H1 (cell line): ENCODE measurements around the gene TMEM156. TPM values are rescaled to one million over a fixed set of nuclear protein-coding genes. Genes with fewer than 3 reads are reported as not detected.

Experiments
- CTCF ChIA-PET: fragments of 300-600 bp; sonication (Branson Sonifier 250); formaldehyde crosslinking; loops from one replicate; lab custom pipeline; 2021; ENCODE audit not compliant: partially characterized antibody; lab: Charles Lee
- POLR2A ChIA-PET: fragments of 300-600 bp; sonication (Branson Sonifier 250); formaldehyde crosslinking; loops from one replicate; lab custom pipeline; 2021; ENCODE audit warnings: inconsistent platforms; ENCODE audit not compliant: partially characterized antibody; lab: Charles Lee
- DNase-seq, 2 experiments: peaks; one replicate each; pipeline versions ENCODE4 v3.0.0 to v3.0.0-alpha.2; 2010 to 2022; ENCODE audit warnings: low spot score in 2 of 2, low read depth in 1 of 2, mixed read lengths in 1 of 2
- FAIRE-seq: peaks from 2 replicates; lab custom pipeline; 2011; peaks lifted over from hg19 to GRCh38; lab: Jason Lieb, UNC
- H2AFZ ChIP-seq: 2 replicates; pipeline ENCODE4 v1.8.1; 2012; ENCODE audit warnings: low read length, inconsistent platforms
- H2AK5ac ChIP-seq: 2 replicates; pipeline ENCODE4 v1.6.1; 2013; ENCODE audit warnings: low read depth, low read length
- H2BK120ac ChIP-seq: replicated peaks from 2 replicates; pipeline ENCODE3; 2013; ENCODE audit warnings: low read depth, low read length, inconsistent platforms
- H2BK12ac ChIP-seq: 2 replicates; pipeline ENCODE4 v1.6.1; 2013; ENCODE audit warnings: low read depth, low read length
- H2BK15ac ChIP-seq: 2 replicates; pipeline ENCODE4 v1.6.1; 2013; ENCODE audit warnings: low read length
- H2BK20ac ChIP-seq: 2 replicates; pipeline ENCODE4 v1.6.1; 2013; ENCODE audit warnings: low read length
- H2BK5ac ChIP-seq: 2 replicates; pipeline ENCODE4 v1.6.1; 2013; ENCODE audit warnings: low read depth, low read length
- H3K14ac ChIP-seq: 2 replicates; pipeline ENCODE4 v1.6.1; 2013; ENCODE audit warnings: inconsistent platforms; ENCODE audit not compliant: insufficient read length
- H3K18ac ChIP-seq: 2 replicates; pipeline ENCODE4 v1.6.1; 2013; ENCODE audit warnings: low read length; ENCODE audit errors: extremely low read depth
- H3K23ac ChIP-seq: 2 replicates; pipeline ENCODE4 v1.6.1; 2013; ENCODE audit warnings: inconsistent platforms; ENCODE audit not compliant: insufficient read length
- H3K23me2 ChIP-seq: 2 replicates; pipeline ENCODE4 v1.6.1; 2013; ENCODE audit warnings: low read depth, low read length
- H3K27ac ChIP-seq: 2 replicates; pipeline ENCODE4 v1.6.1; 2011; ENCODE audit warnings: low read depth, low read length, inconsistent platforms
- H3K27me3 ChIP-seq, 4 experiments: replicated peaks in 1 of 4; 1 replicate in 1 of 4; 2 replicates in 3 of 4; pipeline versions ENCODE4 v1.6.1 to v1.8.1; 2011 to 2013; ENCODE audit warnings: low read length in 3 of 4, mild to moderate bottlenecking in 3 of 4, inconsistent platforms in 2 of 4, mixed read lengths in 2 of 4, moderate library complexity in 1 of 4; ENCODE audit not compliant: control insufficient read depth in 3 of 4, insufficient read depth in 3 of 4; ENCODE audit errors: extremely low read depth in 1 of 4
- H3K36me3 ChIP-seq, 4 experiments: 2 replicates each; pipeline versions ENCODE4 v1.6.1 to v1.8.1; 2011 to 2013; ENCODE audit warnings: mild to moderate bottlenecking in 4 of 4, low read length in 3 of 4, moderate library complexity in 2 of 4, control low read depth in 1 of 4, inconsistent platforms in 1 of 4; ENCODE audit not compliant: insufficient read depth in 4 of 4, control insufficient read depth in 2 of 4
- H3K4ac ChIP-seq: replicated peaks from 2 replicates; pipeline ENCODE3; 2013; ENCODE audit warnings: low read length, low read depth, mixed read lengths, inconsistent platforms; ENCODE audit not compliant: insufficient read length
- H3K4me1 ChIP-seq, 4 experiments: replicated peaks in 1 of 4; 1 replicate in 1 of 4; 2 replicates in 3 of 4; pipeline versions ENCODE4 v1.6.1 to v1.8.1; 2011 to 2013; ENCODE audit warnings: low read length in 3 of 4, inconsistent platforms in 2 of 4, mixed read lengths in 1 of 4; ENCODE audit not compliant: insufficient read depth in 4 of 4, control insufficient read depth in 3 of 4
- H3K4me2 ChIP-seq, 2 experiments: 2 replicates each; pipeline versions ENCODE4 v1.6.1 to v1.8.1; 2011 to 2013; ENCODE audit warnings: low read depth in 2 of 2, low read length in 2 of 2, control low read depth in 1 of 2, inconsistent platforms in 1 of 2, mild to moderate bottlenecking in 1 of 2; ENCODE audit not compliant: insufficient read depth in 1 of 2
- H3K4me3 ChIP-seq, 4 experiments: fragments of 200-600, 300-600 bp in 1 of 4; sonication (generic), shearing (Covaris generic), sonication (Bioruptor Twin) in 1 of 4; 2 replicates each; pipeline versions ENCODE4 v1.5.1 to v1.8.1; 2011 to 2016; ENCODE audit warnings: low read length in 4 of 4, low read depth in 3 of 4, control low read depth in 2 of 4, inconsistent platforms in 2 of 4, mild to moderate bottlenecking in 2 of 4, mixed read lengths in 1 of 4, moderate library complexity in 1 of 4; ENCODE audit not compliant: insufficient read depth in 2 of 4; ENCODE audit errors: extremely low read depth in 1 of 4
- H3K56ac ChIP-seq: replicated peaks from 2 replicates; pipeline ENCODE3; 2013; ENCODE audit warnings: low read depth, mild to moderate bottlenecking, mixed read lengths, low read length, inconsistent platforms; ENCODE audit not compliant: insufficient read length
- H3K79me1 ChIP-seq: 2 replicates; pipeline ENCODE4 v1.6.1; 2013; ENCODE audit warnings: low read depth, low read length, control low read depth
- H3K79me2 ChIP-seq, 2 experiments: 2 replicates each; pipeline versions ENCODE4 v1.6.1 to v1.8.1; 2012 to 2013; ENCODE audit warnings: low read length in 2 of 2, mild to moderate bottlenecking in 2 of 2, inconsistent platforms in 1 of 2; ENCODE audit not compliant: insufficient read depth in 2 of 2, control insufficient read depth in 1 of 2
- H3K9ac ChIP-seq, 4 experiments: replicated peaks in 1 of 4; 1 replicate in 1 of 4; 2 replicates in 3 of 4; pipeline versions ENCODE4 v1.6.1 to v1.8.1; 2011 to 2013; ENCODE audit warnings: low read depth in 3 of 4, low read length in 3 of 4, control low read depth in 2 of 4, mild to moderate bottlenecking in 2 of 4, moderate library complexity in 2 of 4, inconsistent platforms in 1 of 4; ENCODE audit errors: extremely low read depth in 1 of 4
- H3K9me3 ChIP-seq, 2 experiments: 2 replicates each; pipeline versions ENCODE4 v1.6.1 to v1.8.1; 2012 to 2013; ENCODE audit warnings: mild to moderate bottlenecking in 2 of 2, moderate library complexity in 2 of 2, control low read depth in 1 of 2, inconsistent platforms in 1 of 2, low read depth in 1 of 2, low read length in 1 of 2, mixed read lengths in 1 of 2; ENCODE audit not compliant: insufficient read depth in 2 of 2
- H4K20me1 ChIP-seq, 2 experiments: replicated peaks in 1 of 2; 2 replicates each; pipeline versions ENCODE3 to v1.8.1; 2011 to 2013; ENCODE audit warnings: inconsistent platforms in 2 of 2, low read length in 2 of 2, mild to moderate bottlenecking in 1 of 2; ENCODE audit not compliant: insufficient read depth in 2 of 2, control insufficient read depth in 1 of 2
- H4K5ac ChIP-seq: 2 replicates; pipeline ENCODE4 v1.6.1; 2013; ENCODE audit warnings: low read length, low read depth, mixed read lengths, inconsistent platforms; ENCODE audit not compliant: insufficient read length
- H4K8ac ChIP-seq: 2 replicates; pipeline ENCODE4 v1.8.0; 2013; ENCODE audit warnings: mild to moderate bottlenecking, moderate library complexity, low read length, inconsistent platforms; ENCODE audit not compliant: insufficient read depth; ENCODE audit errors: extremely low read depth
- H4K91ac ChIP-seq: replicated peaks from 2 replicates; pipeline ENCODE3; 2013; ENCODE audit warnings: low read length, mixed read lengths, inconsistent platforms; ENCODE audit not compliant: insufficient read length
- CBX8 ChIP-seq: fragments of 300-800, 300-1000 bp; sonication (generic); IDR thresholded peaks from 2 replicates; pipeline ENCODE4 v1.7.1; 2016; ENCODE audit warnings: low read depth, low read length, borderline replicate concordance
- EP300 ChIP-seq, 2 experiments: IDR thresholded peaks; 1 replicate in 1 of 2; 2 replicates in 1 of 2; pipeline ENCODE4 v1.6.1; 2011 to 2012; ENCODE audit warnings: low read depth in 2 of 2, low read length in 2 of 2, mild to moderate bottlenecking in 2 of 2, borderline replicate concordance in 1 of 2, inconsistent platforms in 1 of 2, moderate library complexity in 1 of 2
- RAD21 ChIP-seq, 2 experiments: IDR thresholded peaks in 1 of 2; conservative IDR thresholded peaks in 1 of 2; 2 replicates each; pipeline ENCODE4 v1.6.1; 2011; ENCODE audit warnings: low read depth in 2 of 2, low read length in 2 of 2, improper control_type of control experiment in 1 of 2, inconsistent platforms in 1 of 2, mild to moderate bottlenecking in 1 of 2, moderate library complexity in 1 of 2
- WGBS, 2 experiments: shearing (Covaris generic) in 1 of 2; methylation state at CpG; one replicate each; pipeline versions ENCODE4 v1.1.6 to v1.1.7; 2013 to 2015; ENCODE audit warnings: low lambda C conversion rate in 2 of 2, mixed read lengths in 2 of 2, inconsistent platforms in 1 of 2, low coverage in 1 of 2, missing lambda C conversion rate in 1 of 2; ENCODE audit not compliant: insufficient replicate concordance in 2 of 2, insufficient coverage in 1 of 2, insufficient read length in 1 of 2; ENCODE audit errors: extremely low coverage in 1 of 2, missing lambda C conversion rate in 1 of 2; 5-methylcytosine and 5-hydroxymethylcytosine counted together
- polyA plus RNA-seq, 7 experiments: library from polyadenylated mRNA; depleted of rRNA in 3 of 7; stranded (reverse) in 5 of 7; unstranded in 2 of 7; fragments of >200 nt in 5 of 7; fragments of 200-250 nt in 2 of 7; gene quantifications; 1 replicate in 5 of 7; 2 replicates in 1 of 7; 4 replicates in 1 of 7; pipeline versions ENCODE4 v1.2.1 to v1.2.3, GENCODE V29; 2011 to 2013; ENCODE audit warnings: missing spikeins in 2 of 7, mixed read lengths in 2 of 7
- total RNA-seq: library from RNA; stranded (reverse); fragmentation: NEBNext Ultra II Directional; extraction: Animal tissue kit (Norgen Biotek cat#: 25700); gene quantifications from 2 replicates; pipeline ENCODE4 v1.2.1, GENCODE V29; 2021
- TF ChIP-seq, protein P1 (sequence below): IDR thresholded peaks from 2 replicates; pipeline ENCODE4 v1.6.1; 2012; ENCODE audit warnings: inconsistent platforms

TMEM156 gene
- total and polyA plus RNA-seq, 2 of the 8 experiments (the other 6 are each of a cell fraction or from before 2014, with no cell fraction given) = not detected

DNA sequence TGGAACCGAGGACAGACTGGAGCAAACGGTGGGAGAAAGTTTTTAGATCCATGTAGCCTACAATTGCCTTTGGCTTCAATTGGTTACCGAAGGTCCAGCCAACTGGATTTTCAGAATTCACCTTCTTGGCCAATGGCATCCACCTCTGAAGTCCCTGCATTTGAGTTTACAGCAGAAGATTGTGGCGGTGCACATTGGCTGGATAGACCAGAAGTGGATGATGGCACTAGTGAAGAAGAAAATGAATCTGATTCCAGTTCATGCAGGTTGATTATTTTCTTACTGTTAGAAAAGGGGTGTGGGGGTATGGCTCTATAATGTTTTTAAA lies 30.5 kb upstream of the TMEM156 start:
- H3K9me3 ChIP-seq = no peaks in the 10 kb centered on the region
- H2BK12ac ChIP-seq = no peak overlapping the region
- no peaks in the 10 kb centered on the region for H3K23me2 ChIP-seq
- H3K79me1 ChIP-seq = no peaks in the 10 kb centered on the region
- H3K18ac ChIP-seq = no peak overlapping the region
- DNase-seq (no peak), FAIRE-seq (no peak)
- peak overlapping the region in 2 of 4 experiments; percentile 16 to 46; a peak in 4 of 8 replicates for H3K4me3 ChIP-seq
- no peak overlapping the region for H2AFZ ChIP-seq
- no peaks in the 10 kb centered on the region for H3K36me3 ChIP-seq
- peaks cover 0 to 6% of the 10 kb centered on the region in 2 experiments; a peak in 1 of 4 replicates for H3K79me2 ChIP-seq
- no peak overlapping the region for H4K91ac ChIP-seq
- H3K56ac ChIP-seq = no peak overlapping the region
- peak overlapping the region; percentile 47 to 73 for H3K4me2 ChIP-seq
- no peak overlapping the region for H3K23ac ChIP-seq
- no peak overlapping the region for H2BK20ac ChIP-seq
- CTCF ChIA-PET = interaction anchor here (0.5 to 0.6 kb wide), 2 partner anchors 19 to 173 kb away, joined by 3 to 6 read pairs; no protein-coding TSS in a partner anchor
- H3K14ac ChIP-seq = no peak overlapping the region
- H2BK15ac ChIP-seq = no peak overlapping the region
- H3K4ac ChIP-seq = no peak overlapping the region
- peaks cover 2 to 6% (median 6%) of the 10 kb centered on the region in 4 experiments; a peak in 3 of 7 replicates for H3K4me1 ChIP-seq
- H3K27me3 ChIP-seq = no peaks in the 10 kb centered on the region
- H2BK5ac ChIP-seq = no peak overlapping the region
- TF ChIP-seq EP300 (IDR thresholded peaks at IDR 0.05; ENCODE audit: borderline replicate concordance in 1 of 2, low read depth in 2 of 2, low read length in 2 of 2) (no peak), RAD21 (IDR thresholded peaks at IDR 0.05 in 1 of 2, conservative IDR thresholded peaks at IDR 0.05 in 1 of 2; ENCODE audit: low read depth in 2 of 2, low read length in 2 of 2) (no peak), CBX8 (no peak)
- TF ChIP-seq, protein P1, sequence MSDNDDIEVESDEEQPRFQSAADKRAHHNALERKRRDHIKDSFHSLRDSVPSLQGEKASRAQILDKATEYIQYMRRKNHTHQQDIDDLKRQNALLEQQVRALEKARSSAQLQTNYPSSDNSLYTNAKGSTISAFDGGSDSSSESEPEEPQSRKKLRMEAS = no peak
- no peak overlapping the region for H2BK120ac ChIP-seq
- no peak overlapping the region for H3K27ac ChIP-seq
- H4K8ac ChIP-seq = no peak overlapping the region; the same call in 1 of the 2 replicates
- no peak overlapping the region for H3K9ac ChIP-seq
- H2AK5ac ChIP-seq = no peak overlapping the region
- peaks cover 0 to 2% of the 10 kb centered on the region in 2 experiments for H4K20me1 ChIP-seq
- POLR2A ChIA-PET = interaction anchor here (1.0 kb wide), 1 partner anchor 19 kb away, joined by 3 read pairs; no protein-coding TSS in a partner anchor
- no peak overlapping the region for H4K5ac ChIP-seq
- 51% methylated on average over 4 of the region's 4 CpGs; no CpG with 5 or more reads in 1 of the 2 experiments for WGBS, 2 experiments
